HG03139 (cell line): ENCODE data around the gene MOB2.

Experiments
- ATAC-seq: cut with Tn5 transposase; IDR thresholded peaks from one replicate; pipeline ENCODE4 v1.9.1; 2021; ENCODE audit not compliant: unreplicated experiment

MOB2 gene

GRCh38 chr11:1488575-1489180 is 2.1 kb upstream of the MOB2 start:
- no peak for ATAC-seq

- ATAC-seq = no peak
Observed at GRCh38 chr11:1487851-1488574, 1.4 kb upstream of the MOB2 start.

- no peak for ATAC-seq
Observed at GRCh38 chr11:1487091-1487850, 692 bp upstream of the MOB2 start.

GRCh38 chr11:1485504-1485885 is 1.1 kb downstream of the MOB2 start:
- ATAC-seq = no peak

GRCh38 chr11:1484695-1485503 is 1.7 kb downstream of the MOB2 start:
- ATAC-seq = no peak

GRCh38 chr11:1484061-1484671 is 2.4 kb downstream of the MOB2 start:
- ATAC-seq = no peak

GRCh38 chr11:1483445-1483961 is 3.1 kb downstream of the MOB2 start:
- ATAC-seq = no peak

- no peak for ATAC-seq
Observed at GRCh38 chr11:1482581-1483444, 3.8 kb downstream of the MOB2 start.

GRCh38 chr11:1481861-1482441 is 4.6 kb downstream of the MOB2 start:
- no peak for ATAC-seq

GRCh38 chr11:1481483-1481825 is 5.1 kb downstream of the MOB2 start:
- no peak for ATAC-seq

- ATAC-seq = no peak
Observed at GRCh38 chr11:1480555-1481482, 5.8 kb downstream of the MOB2 start.

- no peak for ATAC-seq
Observed at GRCh38 chr11:1480191-1480554, 6.4 kb downstream of the MOB2 start.

- no peak for ATAC-seq
Observed at GRCh38 chr11:1479678-1480118, 6.9 kb downstream of the MOB2 start.

- ATAC-seq = no peak
Observed at GRCh38 chr11:1479006-1479677, 7.4 kb downstream of the MOB2 start.

GRCh38 chr11:1478544-1478943 is 8.0 kb downstream of the MOB2 start:
- no peak for ATAC-seq

GRCh38 chr11:1478011-1478410 is 8.6 kb downstream of the MOB2 start:
- ATAC-seq = no peak

- no peak for ATAC-seq
Observed at GRCh38 chr11:1476940-1477736, 9.4 kb downstream of the MOB2 start.
